Ectodermal cell (in vitro differentiated cells): ENCODE measurements around the gene LRCH1.

ENCODE experiments used
- H3K27ac ChIP-seq: 2 replicates; pipeline ENCODE4 v1.7.0; 2013; ENCODE audit warnings: mild to moderate bottlenecking, low read depth, low read length; ENCODE audit not compliant: insufficient read depth, poor library complexity, severe bottlenecking
- H3K27me3 ChIP-seq: 2 replicates; pipeline ENCODE4 v1.7.0; 2013; ENCODE audit warnings: mild to moderate bottlenecking, low read length; ENCODE audit not compliant: insufficient read depth, control insufficient read depth, poor library complexity, severe bottlenecking
- H3K36me3 ChIP-seq: one replicate; pipeline ENCODE4 v1.7.0; 2013; ENCODE audit warnings: low read length; ENCODE audit not compliant: control insufficient read depth, insufficient read depth
- H3K4me1 ChIP-seq: one replicate; pipeline ENCODE4 v1.7.0; 2013; ENCODE audit warnings: low read length; ENCODE audit not compliant: control insufficient read depth, insufficient read depth
- H3K4me3 ChIP-seq: 2 replicates; pipeline ENCODE4 v1.7.0; 2013; ENCODE audit warnings: low read depth, low read length, control low read depth; ENCODE audit not compliant: insufficient read depth
- H3K9me3 ChIP-seq: 2 replicates; pipeline ENCODE4 v1.7.0; 2013; ENCODE audit warnings: mild to moderate bottlenecking, low read length, moderate library complexity; ENCODE audit not compliant: control insufficient read depth
- WGBS, 2 experiments: methylation state at CpG; one replicate each; pipeline ENCODE4 v1.1.7; 2013; ENCODE audit warnings: missing lambda C conversion rate in 2 of 2; 5-methylcytosine and 5-hydroxymethylcytosine counted together

The LRCH1 gene

GRCh38 chr13:46598820-46599180 is 45.8 kb downstream of the LRCH1 start:
- 86 to 96% methylated on average over 2 of the region's 2 CpGs for WGBS, 2 experiments
- no peaks in the 10 kb centered on the region for H3K27me3 ChIP-seq
- H3K4me1 ChIP-seq = no peaks in the 10 kb centered on the region
- no peaks in the 10 kb centered on the region for H3K36me3 ChIP-seq
- no peak overlapping the region for H3K4me3 ChIP-seq
- H3K27ac ChIP-seq = no peak overlapping the region
- H3K9me3 ChIP-seq = no peaks in the 10 kb centered on the region

GRCh38 chr13:46600943-46601311 is 48.0 kb downstream of the LRCH1 start:
- no peak overlapping the region for H3K27ac ChIP-seq
- no peaks in the 10 kb centered on the region for H3K9me3 ChIP-seq
- no peaks in the 10 kb centered on the region for H3K36me3 ChIP-seq
- no peaks in the 10 kb centered on the region for H3K4me1 ChIP-seq
- WGBS, 2 experiments = 84 to 95% methylated on average over 3 of the region's 3 CpGs
- no peak overlapping the region for H3K4me3 ChIP-seq
- H3K27me3 ChIP-seq = no peaks in the 10 kb centered on the region

GRCh38 chr13:46602531-46602930 is 49.6 kb downstream of the LRCH1 start:
- Histone ChIP-seq H3K27ac (no peak overlapping the region), H3K36me3 (no peaks in the 10 kb centered on the region), H3K27me3 (no peaks in the 10 kb centered on the region), H3K4me3 (no peak overlapping the region), H3K9me3 (no peaks in the 10 kb centered on the region), H3K4me1 (no peaks in the 10 kb centered on the region)
- 87 to 92% methylated on average over 3 to 4 of the region's 4 CpGs for WGBS, 2 experiments

- no peaks in the 10 kb centered on the region for H3K4me1 ChIP-seq
- no peak overlapping the region for H3K4me3 ChIP-seq
- no peaks in the 10 kb centered on the region for H3K9me3 ChIP-seq
- no peak overlapping the region for H3K27ac ChIP-seq
- H3K27me3 ChIP-seq = no peaks in the 10 kb centered on the region
- 79 to 88% methylated on average over 1 to 4 of the region's 4 CpGs for WGBS, 2 experiments
- no peaks in the 10 kb centered on the region for H3K36me3 ChIP-seq
Observed at GRCh38 chr13:46603165-46603603, 50.2 kb downstream of the LRCH1 start.

GRCh38 chr13:46604226-46604990 is 51.4 kb downstream of the LRCH1 start:
- H3K27me3 ChIP-seq = no peaks in the 10 kb centered on the region
- H3K4me1 ChIP-seq = no peaks in the 10 kb centered on the region
- WGBS, 2 experiments = 95 to 96% methylated on average over 5 of the region's 5 CpGs
- no peak overlapping the region for H3K4me3 ChIP-seq
- no peaks in the 10 kb centered on the region for H3K36me3 ChIP-seq
- no peak overlapping the region for H3K27ac ChIP-seq
- no peaks in the 10 kb centered on the region for H3K9me3 ChIP-seq

GRCh38 chr13:46605076-46605824 is 52.3 kb downstream of the LRCH1 start:
- Histone ChIP-seq H3K4me1 (no peaks in the 10 kb centered on the region), H3K36me3 (no peaks in the 10 kb centered on the region), H3K9me3 (no peaks in the 10 kb centered on the region), H3K27me3 (no peaks in the 10 kb centered on the region), H3K4me3 (no peak overlapping the region), H3K27ac (no peak overlapping the region)
- 84 to 93% methylated on average over 4 of the region's 4 CpGs for WGBS, 2 experiments

GRCh38 chr13:46605825-46606554 is 53.0 kb downstream of the LRCH1 start:
- H3K4me1 ChIP-seq = no peaks in the 10 kb centered on the region
- no peaks in the 10 kb centered on the region for H3K27me3 ChIP-seq
- 95 to 96% methylated on average over 1 to 2 of the region's 3 CpGs for WGBS, 2 experiments
- H3K36me3 ChIP-seq = no peaks in the 10 kb centered on the region
- no peaks in the 10 kb centered on the region for H3K9me3 ChIP-seq
- no peak overlapping the region for H3K27ac ChIP-seq
- H3K4me3 ChIP-seq = no peak overlapping the region

- no peaks in the 10 kb centered on the region for H3K9me3 ChIP-seq
- H3K27me3 ChIP-seq = no peaks in the 10 kb centered on the region
- H3K36me3 ChIP-seq = no peaks in the 10 kb centered on the region
- no peak overlapping the region for H3K4me3 ChIP-seq
- H3K4me1 ChIP-seq = no peaks in the 10 kb centered on the region
- no peak overlapping the region for H3K27ac ChIP-seq
- WGBS, 2 experiments = 90 to 96% methylated on average over 3 of the region's 3 CpGs
Observed at GRCh38 chr13:46606970-46607369, 54.0 kb downstream of the LRCH1 start.

- Histone ChIP-seq H3K4me1 (no peaks in the 10 kb centered on the region), H3K36me3 (no peaks in the 10 kb centered on the region), H3K4me3 (no peak overlapping the region)
Observed at GRCh38 chr13:46607768-46608564, 55.0 kb downstream of the LRCH1 start.

More at GRCh38 chr13:46607768-46608564, 55.0 kb downstream of the LRCH1 start:
- WGBS, 2 experiments = 90 to 93% methylated on average over 9 of the region's 9 CpGs
- no peaks in the 10 kb centered on the region for H3K27me3 ChIP-seq
- no peaks in the 10 kb centered on the region for H3K9me3 ChIP-seq
- no peak overlapping the region for H3K27ac ChIP-seq
